Erythroblast (primary cell): Measurements from ENCODE around the gene KAZN.

Experiments used
- DNase-seq, 2 experiments: peaks; one replicate each; lab custom pipeline; 2025; lab: John Stamatoyannopoulos, UW
- GATA1 ChIP-seq: IDR thresholded peaks from 2 replicates; pipeline ENCODE4 v1.6.1; 2011; ENCODE audit warnings: low read depth, mild to moderate bottlenecking, control low read depth, low read length, moderate library complexity
- POLR2A ChIP-seq: IDR thresholded peaks from 2 replicates; pipeline ENCODE4 v1.6.1; 2011; ENCODE audit warnings: mild to moderate bottlenecking, low read length

KAZN gene

DNA sequence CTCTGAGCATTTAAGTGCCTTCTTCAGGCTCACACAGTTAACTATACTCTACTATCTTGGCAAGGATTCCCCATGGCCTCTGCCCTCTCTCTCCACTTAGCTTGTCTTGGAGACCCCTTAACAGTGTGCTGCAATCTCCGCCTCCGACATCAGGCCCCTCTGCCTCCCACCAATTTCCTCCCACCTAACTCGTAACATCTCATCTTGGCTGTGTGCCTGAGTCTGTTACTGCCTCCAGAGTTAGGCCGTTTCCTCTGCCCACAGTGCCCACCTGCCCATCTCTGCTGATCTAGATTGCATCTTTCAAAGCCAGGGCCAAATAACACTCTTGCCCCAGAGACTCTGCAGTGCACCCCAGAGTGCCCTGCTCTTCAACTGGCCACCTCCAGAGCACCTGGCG lies 310.8 kb downstream of the KAZN start:
- DNase-seq: no peak
- TF ChIP-seq GATA1 (no peak), POLR2A (no peak)

- DNase-seq: no peak
Measured at GRCh38 chr1:14909920-14910460, 311.5 kb downstream of the KAZN start.

DNA sequence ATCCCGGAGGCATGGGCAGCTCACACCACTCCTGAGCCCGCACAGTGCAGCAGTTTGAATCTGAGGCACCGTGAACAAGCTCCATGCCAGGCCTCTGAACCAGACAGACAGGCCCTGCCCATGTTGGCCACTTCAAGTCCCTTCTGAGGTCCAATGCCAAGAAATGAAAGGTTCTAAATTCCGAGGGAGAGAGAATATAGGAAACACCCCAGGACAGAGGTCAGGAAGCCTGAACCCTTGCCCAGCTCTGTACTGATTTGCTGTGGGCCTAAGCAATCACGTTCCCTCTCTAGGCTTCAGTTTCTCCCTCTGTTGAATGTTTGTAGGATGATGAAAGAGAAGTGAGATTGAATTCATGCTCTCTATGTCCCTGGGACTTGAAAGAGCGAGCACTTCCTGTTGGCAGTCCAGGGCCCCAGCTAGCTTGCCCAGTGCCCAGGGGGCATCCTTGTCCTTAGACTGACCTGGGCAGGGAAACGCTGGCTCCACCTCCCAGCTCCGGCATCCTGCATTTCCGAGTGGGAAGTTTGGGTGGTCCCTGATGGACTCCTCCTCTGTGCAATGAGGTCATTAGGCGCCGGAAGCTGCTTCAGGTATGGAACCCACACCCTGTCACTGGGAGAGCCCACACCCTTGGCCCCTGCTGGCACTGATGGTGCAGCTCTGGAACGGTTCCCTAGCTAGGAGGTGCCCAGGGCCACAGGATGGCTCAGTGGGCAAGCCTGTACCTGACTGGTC lies 312.7 kb downstream of the KAZN start:
- TF ChIP-seq GATA1 (no peak), POLR2A (no peak)
- no peak for DNase-seq

More at GRCh38 chr1:14909920-14910460, 311.5 kb downstream of the KAZN start:
- TF ChIP-seq POLR2A (no peak), GATA1 (no peak)

DNA sequence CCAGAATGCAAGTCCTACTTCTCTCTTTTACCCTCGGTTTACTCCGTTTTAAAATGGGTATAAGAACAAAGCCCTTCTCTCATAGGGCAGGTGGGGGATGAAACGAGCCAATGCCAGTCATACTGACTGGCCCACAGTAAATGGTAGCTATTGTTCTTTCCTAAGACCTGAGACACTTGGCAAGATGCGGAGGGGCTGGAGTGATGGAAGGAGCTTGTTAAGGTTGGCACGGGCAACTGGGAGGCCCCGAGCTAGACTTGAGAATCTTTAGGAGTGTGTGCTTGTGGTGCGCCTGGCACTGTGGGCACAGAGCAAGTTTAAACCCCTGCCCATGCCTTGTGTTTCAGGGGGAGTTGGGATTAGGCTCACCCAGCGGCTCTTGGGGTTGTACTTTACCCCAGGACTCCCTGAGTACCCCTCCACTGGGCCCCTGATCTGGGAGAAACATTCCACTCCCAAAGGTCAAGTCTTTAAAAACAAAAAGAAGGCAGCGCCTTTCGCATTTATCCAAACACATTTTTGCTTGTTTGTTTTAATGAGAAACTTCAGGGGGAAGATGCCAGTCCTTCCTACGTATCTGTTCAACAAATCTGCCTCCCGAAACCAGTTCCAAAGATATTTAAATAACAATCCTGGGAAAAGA lies 314.5 kb downstream of the KAZN start:
- no peak for TF ChIP-seq POLR2A
- TF ChIP-seq GATA1: no peak
- no peak for DNase-seq

GRCh38 chr1:14913482-14914177 lies 315.1 kb downstream of the KAZN start:
- DNase-seq: no peak
- TF ChIP-seq POLR2A: no peak

GRCh38 chr1:14914351-14914988 lies 316.0 kb downstream of the KAZN start:
- no peak for DNase-seq
- TF ChIP-seq GATA1: no peak
- no peak for TF ChIP-seq POLR2A

- TF ChIP-seq GATA1 (no peak), POLR2A (no peak)
- DNase-seq: peak; percentile 38 to 62
Measured at GRCh38 chr1:14915356-14916054, 317.0 kb downstream of the KAZN start.

DNA sequence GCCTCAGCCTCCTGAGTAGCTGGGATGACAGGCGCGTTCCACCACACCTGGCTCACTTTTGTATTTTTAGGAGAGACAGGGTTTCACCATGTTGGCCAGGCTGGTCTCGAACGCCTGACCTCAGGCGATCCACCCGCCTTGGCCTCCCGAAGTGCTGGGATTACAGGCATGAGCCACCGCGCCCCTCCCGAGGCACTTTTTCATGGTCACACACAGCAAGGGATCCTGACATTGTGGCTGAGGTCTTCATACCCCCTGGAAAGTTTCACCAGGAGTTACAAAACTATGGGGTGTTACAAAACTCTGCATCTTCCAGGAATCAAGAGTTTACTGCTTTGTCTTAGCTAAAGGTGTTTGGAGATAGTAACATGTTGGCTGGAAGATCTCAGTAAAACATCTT lies 320.8 kb downstream of the KAZN start:
- no peak for TF ChIP-seq GATA1
- no peak for TF ChIP-seq POLR2A
- no peak for DNase-seq

DNA sequence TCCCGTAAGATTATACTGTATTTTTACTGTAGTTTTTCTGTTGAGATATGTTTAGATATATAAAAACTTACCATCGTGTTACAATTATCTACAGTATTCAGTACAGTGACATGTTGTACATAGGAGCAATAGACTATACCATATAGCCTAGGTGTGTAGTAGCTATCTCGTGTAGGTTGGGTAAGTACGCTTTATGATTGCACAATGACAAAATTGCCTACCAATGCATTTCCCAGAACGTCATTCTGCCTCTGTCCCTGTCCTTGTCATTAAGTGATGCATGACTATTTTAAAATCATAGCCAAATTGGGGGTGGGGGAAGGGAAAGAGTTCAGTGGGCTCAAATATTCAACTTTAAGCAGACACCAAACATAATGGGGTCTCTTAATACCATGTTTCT lies 321.3 kb downstream of the KAZN start:
- no peak for DNase-seq
- no peak for TF ChIP-seq POLR2A

- TF ChIP-seq POLR2A (no peak), GATA1 (no peak)
- no peak for DNase-seq
Measured at GRCh38 chr1:14921057-14921456, 322.6 kb downstream of the KAZN start.

DNA sequence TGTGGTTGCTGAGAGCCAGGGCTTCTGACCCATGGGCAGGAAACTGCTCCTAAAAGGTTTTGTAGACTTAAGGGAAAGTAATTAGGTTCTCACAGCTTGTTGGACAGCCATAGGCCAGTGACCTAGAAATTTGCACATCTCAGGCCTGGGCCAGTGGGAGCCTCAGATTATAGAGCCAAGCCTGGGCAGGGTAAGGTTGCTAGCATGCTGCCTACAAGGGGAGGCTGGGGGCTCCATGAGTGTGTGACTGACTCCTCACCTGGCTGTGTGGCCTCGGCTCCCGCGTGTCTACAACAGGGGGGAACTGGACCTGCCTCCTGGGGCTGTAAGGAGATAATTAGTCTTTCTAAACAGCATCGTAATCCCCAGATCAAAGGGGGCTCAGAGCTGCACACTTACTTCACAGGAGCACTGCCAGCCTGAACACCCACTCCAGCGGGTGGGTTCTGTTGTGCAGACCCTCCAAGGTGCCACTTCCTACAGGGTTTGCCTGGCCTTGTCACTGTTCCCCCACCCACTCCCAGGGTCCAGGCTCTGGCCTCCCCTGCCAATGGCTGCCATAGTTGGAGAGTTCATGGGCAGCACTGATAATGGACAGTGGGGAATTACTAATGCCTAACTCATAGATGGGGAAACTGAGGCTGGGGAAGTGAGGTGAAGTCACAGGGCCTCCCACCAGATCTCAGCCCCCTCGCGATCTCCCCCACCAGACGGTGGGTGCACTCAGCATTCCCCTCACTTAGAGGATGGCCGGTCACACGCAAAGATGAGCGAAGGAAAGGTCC lies 324.6 kb downstream of the KAZN start:
- no peak for DNase-seq
- TF ChIP-seq GATA1 (no peak), POLR2A (no peak)

DNA sequence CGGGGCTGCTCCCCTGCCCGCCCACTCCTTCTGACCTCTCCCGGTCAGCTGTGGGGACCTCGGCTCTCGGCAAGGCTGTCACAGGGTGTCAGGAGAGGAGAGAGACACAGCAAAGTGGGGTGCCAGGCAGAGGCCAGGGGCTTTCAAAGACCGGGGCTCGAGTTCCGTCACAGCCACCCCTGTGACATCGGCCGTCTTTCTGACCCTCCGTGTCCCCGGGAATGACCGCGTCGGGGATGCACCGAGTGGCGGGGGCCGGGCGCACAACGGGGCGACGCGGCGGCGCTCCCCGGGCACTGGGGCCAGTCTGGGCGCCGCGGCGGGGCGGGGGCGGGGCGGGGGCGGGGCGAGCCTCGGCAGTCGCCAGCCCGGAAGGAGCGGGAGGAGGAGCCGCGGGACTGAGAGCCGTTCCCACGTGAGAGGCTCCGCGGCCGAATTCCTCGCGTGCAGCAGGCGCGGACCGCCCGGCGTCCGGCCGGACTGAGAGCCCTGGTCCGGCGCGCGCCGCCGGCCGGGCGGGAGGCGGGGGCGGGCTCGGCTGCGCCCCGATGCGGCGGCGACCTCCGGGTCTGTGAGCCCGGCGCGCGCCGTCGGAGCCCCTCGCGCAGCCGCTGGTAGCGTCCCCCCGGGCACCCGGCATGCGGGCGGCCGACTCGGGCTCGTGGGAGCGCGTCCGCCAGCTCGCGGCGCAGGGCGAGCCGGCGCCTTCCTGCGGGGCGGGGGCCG lies 325.4 kb downstream of the KAZN start:
- DNase-seq: peak; percentile 17 to 25
- TF ChIP-seq GATA1 (no peak), POLR2A (no peak)
